HepG2 (cell line): ENCODE results near the gene RGS6. TPM values are rescaled to one million over a fixed set of nuclear protein-coding genes. Genes with fewer than 3 reads are reported as not detected.

ENCODE experiments used
- BRD4 ChIP-seq: sonication (generic); formaldehyde crosslinking; IDR thresholded peaks from 2 replicates; pipeline ENCODE4 v1.4.0; 2020; ENCODE audit warnings: missing genetic modification reagents
- BRF2 ChIP-seq: sonication (generic); formaldehyde crosslinking; IDR thresholded peaks from 2 replicates; pipeline ENCODE4 v1.8.1; 2022; ENCODE audit warnings: mild to moderate bottlenecking, missing genetic modification reagents
- JUND ChIP-seq: sonication (generic); formaldehyde crosslinking; IDR thresholded peaks from 2 replicates; pipeline ENCODE4 v1.8.0; 2022; ENCODE audit warnings: mild to moderate bottlenecking, missing genetic modification reagents
- MBD4 ChIP-seq: IDR thresholded peaks from 2 replicates; pipeline ENCODE4 v1.6.1; 2012; ENCODE audit warnings: low read length, inconsistent platforms, borderline replicate concordance
- NONO ChIP-seq, 2 experiments: fragments of 450-650 bp in 1 of 2; sonication (generic) in 1 of 2; formaldehyde crosslinking in 1 of 2; IDR thresholded peaks in 1 of 2; conservative IDR thresholded peaks in 1 of 2; 2 replicates each; pipeline versions ENCODE4 v1.6.1 to v1.8.0; 2017 to 2022; ENCODE audit warnings: mild to moderate bottlenecking in 1 of 2, missing genetic modification reagents in 1 of 2, moderate library complexity in 1 of 2
- TFDP1 ChIP-seq: IDR thresholded peaks from 2 replicates; pipeline ENCODE4 v1.6.1; 2016; ENCODE audit warnings: missing compliant biosample characterization, missing genetic modification reagents, borderline replicate concordance
- ZBTB37 ChIP-seq: sonication (generic); formaldehyde crosslinking; IDR thresholded peaks from 2 replicates; pipeline ENCODE4 v1.4.0; 2020; ENCODE audit warnings: mild to moderate bottlenecking, missing genetic modification reagents
- ZKSCAN1 ChIP-seq: fragments of 150-350 bp; IDR thresholded peaks from 2 replicates; pipeline ENCODE4 v1.6.1; 2014; ENCODE audit warnings: low read length
- ZNF121 ChIP-seq: sonication (generic); formaldehyde crosslinking; IDR thresholded peaks from 2 replicates; pipeline ENCODE4 v1.5.0; 2020; ENCODE audit warnings: mild to moderate bottlenecking, missing genetic modification reagents
- ZNF333 ChIP-seq: sonication (generic); formaldehyde crosslinking; IDR thresholded peaks from 2 replicates; pipeline ENCODE4 v1.4.0; 2020; ENCODE audit warnings: mild to moderate bottlenecking, missing genetic modification reagents, borderline replicate concordance
- ZNF687 ChIP-seq: sonication (generic); formaldehyde crosslinking; IDR thresholded peaks from 2 replicates; pipeline ENCODE4 v1.5.1; 2020; ENCODE audit warnings: mild to moderate bottlenecking, missing genetic modification reagents, moderate library complexity
- ZNF703 ChIP-seq: sonication (generic); formaldehyde crosslinking; IDR thresholded peaks from 2 replicates; pipeline ENCODE4 v1.5.1; 2020; ENCODE audit warnings: missing genetic modification reagents, mild to moderate bottlenecking, moderate library complexity, borderline replicate concordance
- ZNF709 ChIP-seq: sonication (generic); formaldehyde crosslinking; IDR thresholded peaks from 2 replicates; pipeline ENCODE4 v1.5.0; 2020; ENCODE audit warnings: mild to moderate bottlenecking, missing genetic modification reagents
- polyA plus RNA-seq, 8 experiments: library from polyadenylated mRNA; depleted of rRNA in 3 of 8; stranded (reverse) in 7 of 8; unstranded in 1 of 8; fragments of >200 nt; fragmentation: Illumina TruSeq in 4 of 8; extraction: Trizol in 4 of 8; gene quantifications; 2 replicates each; pipeline versions ENCODE4 v1.2.1 to v1.2.3, GENCODE V29; 2011 to 2016; ENCODE audit warnings: low read depth in 4 of 8, missing spikeins in 1 of 8, mixed read lengths in 1 of 8; ENCODE audit not compliant: insufficient read depth in 1 of 8
- total RNA-seq, 5 experiments: library from RNA; depleted of rRNA; stranded (reverse); fragments of >200 nt; fragmentation: Illumina TruSeq; extraction: Trizol; gene quantifications; 2 replicates each; pipeline ENCODE4 v1.2.3, GENCODE V29; 2016; ENCODE audit warnings: low read depth in 1 of 5

RGS6 gene
- total and polyA plus RNA-seq, 2 of the 13 experiments (the other 11 are each of a cell fraction or from before 2014, with no cell fraction given) = not detected

- TF ChIP-seq ZBTB37 (CRISPR knock-in tag) = no peak
- no peak for TF ChIP-seq ZNF687 (CRISPR knock-in tag)
- TF ChIP-seq TFDP1 (CRISPR knock-in tag) = no peak
- no peak for TF ChIP-seq MBD4
- no peak for TF ChIP-seq ZNF333 (CRISPR knock-in tag)
- no peak for TF ChIP-seq ZNF709 (CRISPR knock-in tag)
- TF ChIP-seq NONO (IDR thresholded peaks at IDR 0.05) = no peak
- no peak for TF ChIP-seq NONO (CRISPR knock-in tag; conservative IDR thresholded peaks at IDR 0.05)
- TF ChIP-seq BRF2 = no peak
- TF ChIP-seq ZNF121 (CRISPR knock-in tag) = no peak
- TF ChIP-seq JUND (CRISPR knock-in tag) = no peak
- no peak for TF ChIP-seq BRD4 (CRISPR knock-in tag)
- no peak for TF ChIP-seq ZKSCAN1
- TF ChIP-seq ZNF703 = no peak
These were observed 679.3 kb downstream of the RGS6 start (continued) for GRCh38 chr14:72611506-72611905.
